CD8-positive, alpha-beta memory T cell (primary cell): ENCODE results near the gene SYTL5. TPM values are rescaled to one million over a fixed set of nuclear protein-coding genes. Genes with fewer than 3 reads are reported as not detected.

Experiments used
- CTCF ChIA-PET: fragments of 350-600 bp; sonication (Branson Sonifier 250); formaldehyde crosslinking; loops from one replicate; lab custom pipeline; 2021; ENCODE audit warnings: antibody characterized with exemption; lab: Charles Lee
- POLR2A ChIA-PET: fragments of 350-600 bp; sonication (Branson Sonifier 250); formaldehyde crosslinking; loops from one replicate; lab custom pipeline; 2021; ENCODE audit warnings: antibody characterized with exemption; lab: Charles Lee
- DNase-seq, 5 donors: peaks; one replicate each; pipeline versions ENCODE4 v3.0.0 to v3.0.0-alpha.2; 2020 to 2022; ENCODE audit warnings: mixed read lengths in 1 of 5
- H3K27ac ChIP-seq: one replicate; pipeline ENCODE4 v1.7.0; 2013; ENCODE audit warnings: low read depth, mild to moderate bottlenecking, low read length, moderate library complexity
- H3K27me3 ChIP-seq: 2 replicates; pipeline ENCODE4 v1.7.0; 2013; ENCODE audit warnings: low read length, mild to moderate bottlenecking; ENCODE audit not compliant: insufficient read depth, poor library complexity, severe bottlenecking
- H3K36me3 ChIP-seq: 2 replicates; pipeline ENCODE4 v1.7.0; 2013; ENCODE audit warnings: mild to moderate bottlenecking, low read length, moderate library complexity; ENCODE audit not compliant: insufficient read depth
- H3K4me1 ChIP-seq: 2 replicates; pipeline ENCODE4 v1.7.0; 2013; ENCODE audit warnings: mild to moderate bottlenecking, low read length, moderate library complexity; ENCODE audit not compliant: insufficient read depth
- H3K4me3 ChIP-seq: 2 replicates; pipeline ENCODE4 v1.7.0; 2013; ENCODE audit warnings: mild to moderate bottlenecking, low read length
- H3K9me3 ChIP-seq: 2 replicates; pipeline ENCODE4 v1.7.0; 2013; ENCODE audit warnings: mild to moderate bottlenecking, low read length
- H3K27ac Mint-ChIP-seq, 8 donors: one replicate each; pipeline ENCODE4 v1.8.0; 2020 to 2021; ENCODE audit warnings: mixed read lengths in 8 of 8, mild to moderate bottlenecking in 6 of 8, inconsistent platforms in 3 of 8, moderate library complexity in 3 of 8
- H3K27me3 Mint-ChIP-seq, 2 donors: one replicate each; pipeline ENCODE4 v1.8.0; 2020 to 2021; ENCODE audit warnings: mixed read lengths in 2 of 2, mild to moderate bottlenecking in 1 of 2, moderate library complexity in 1 of 2
- H3K36me3 Mint-ChIP-seq, 3 donors: one replicate each; pipeline ENCODE4 v1.8.0; 2020 to 2021; ENCODE audit warnings: mixed read lengths in 3 of 3, inconsistent platforms in 1 of 3, mild to moderate bottlenecking in 1 of 3
- H3K4me1 Mint-ChIP-seq, 3 donors: one replicate each; pipeline ENCODE4 v1.8.0; 2020 to 2021; ENCODE audit warnings: mixed read lengths in 3 of 3, inconsistent platforms in 1 of 3, mild to moderate bottlenecking in 1 of 3
- H3K4me3 Mint-ChIP-seq, 7 donors: one replicate each; pipeline ENCODE4 v1.8.0; 2020 to 2021; ENCODE audit warnings: mixed read lengths in 7 of 7, mild to moderate bottlenecking in 6 of 7, moderate library complexity in 4 of 7, inconsistent platforms in 2 of 7
- H3K9me3 Mint-ChIP-seq, 5 donors: one replicate each; pipeline ENCODE4 v1.8.0; 2020 to 2022; ENCODE audit warnings: mixed read lengths in 5 of 5, mild to moderate bottlenecking in 3 of 5, moderate library complexity in 2 of 5, inconsistent platforms in 1 of 5
- polyA plus RNA-seq: library from polyadenylated mRNA; unstranded; fragments of 300-500 nt; fragmentation: Illumina TruSeq; gene quantifications from one replicate; pipeline ENCODE4 v1.2.3, GENCODE V29; 2021
- total RNA-seq, 2 experiments: library from RNA; stranded (reverse); gene quantifications; one replicate each; pipeline ENCODE4 v1.2.3, GENCODE V29; 2021

SYTL5 gene
- total and polyA plus RNA-seq, 3 experiments from 2014 or later, result not detected

GRCh38 chrX:38000706-38001105 lies 5.6 kb upstream of the SYTL5 start:
- ChIA-PET CTCF (no interaction called here), POLR2A (no interaction called here)
- no peak overlapping the region for H3K27ac ChIP-seq

GRCh38 chrX:38004046-38004445 lies 2.3 kb upstream of the SYTL5 start:
- no peaks in the 10 kb centered on the region for H3K4me1 ChIP-seq
- CTCF ChIA-PET, result no interaction called here

More at GRCh38 chrX:38000706-38001105, 5.6 kb upstream of the SYTL5 start:
- no peak overlapping the region for H3K4me3 ChIP-seq
- no peaks in the 10 kb centered on the region for H3K4me1 ChIP-seq
- Mint-ChIP-seq H3K27me3 (peaks cover 4 to 7% of the 10 kb centered on the region in 2 donors), H3K4me1 (no peaks in the 10 kb centered on the region), H3K9me3 (peaks cover 0 to 3% (median 0%) of the 10 kb centered on the region in 5 donors), H3K4me3 (no peak overlapping the region), H3K27ac (no peak overlapping the region), H3K36me3 (peaks cover 0 to 1% (median 0%) of the 10 kb centered on the region in 3 donors)
- DNase-seq, result no peak
- no peaks in the 10 kb centered on the region for H3K36me3 ChIP-seq
- H3K9me3 ChIP-seq, result no peaks in the 10 kb centered on the region
- H3K27me3 ChIP-seq, result no peaks in the 10 kb centered on the region

GRCh38 chrX:38006778-38007177 lies 425 bp downstream of the SYTL5 start:
- no peak overlapping the region for H3K4me3 ChIP-seq
- H3K9me3 ChIP-seq, result no peaks in the 10 kb centered on the region
- H3K36me3 ChIP-seq, result no peaks in the 10 kb centered on the region
- no peak for DNase-seq
- Mint-ChIP-seq H3K4me1 (no peaks in the 10 kb centered on the region), H3K27me3 (peaks cover 0 to 5% of the 10 kb centered on the region in 2 donors), H3K27ac (no peak overlapping the region), H3K36me3 (peaks cover 0 to 1% (median 0%) of the 10 kb centered on the region in 3 donors), H3K9me3 (peaks cover 0 to 3% (median 0%) of the 10 kb centered on the region in 5 donors), H3K4me3 (no peak overlapping the region)
- no peaks in the 10 kb centered on the region for H3K4me1 ChIP-seq
- no peak overlapping the region for H3K27ac ChIP-seq
- no peaks in the 10 kb centered on the region for H3K27me3 ChIP-seq
- ChIA-PET POLR2A (no interaction called here), CTCF (no interaction called here)

More at GRCh38 chrX:38004046-38004445, 2.3 kb upstream of the SYTL5 start:
- Mint-ChIP-seq H3K36me3 (peaks cover 0 to 1% (median 0%) of the 10 kb centered on the region in 3 donors), H3K9me3 (peaks cover 0 to 3% (median 0%) of the 10 kb centered on the region in 5 donors), H3K27me3 (peaks cover 0 to 7% of the 10 kb centered on the region in 2 donors), H3K27ac (no peak overlapping the region), H3K4me1 (no peaks in the 10 kb centered on the region), H3K4me3 (no peak overlapping the region)
- H3K27ac ChIP-seq, result no peak overlapping the region
- POLR2A ChIA-PET, result no interaction called here
- no peaks in the 10 kb centered on the region for H3K9me3 ChIP-seq
- no peak for DNase-seq
- no peaks in the 10 kb centered on the region for H3K36me3 ChIP-seq
- H3K27me3 ChIP-seq, result no peaks in the 10 kb centered on the region
- no peak overlapping the region for H3K4me3 ChIP-seq

GRCh38 chrX:38008658-38009057 lies 2.3 kb downstream of the SYTL5 start:
- CTCF ChIA-PET, result no interaction called here
- no peak overlapping the region for H3K27ac ChIP-seq
- H3K27me3 ChIP-seq, result no peaks in the 10 kb centered on the region
- no peaks in the 10 kb centered on the region for H3K4me1 ChIP-seq
- H3K9me3 Mint-ChIP-seq, result peaks cover 0 to 3% (median 0%) of the 10 kb centered on the region in 5 donors
- no peaks in the 10 kb centered on the region for H3K9me3 ChIP-seq
- POLR2A ChIA-PET, result no interaction called here
- DNase-seq, result no peak
- H3K4me1 Mint-ChIP-seq, result no peaks in the 10 kb centered on the region
- H3K4me3 ChIP-seq, result no peak overlapping the region
- no peak overlapping the region for H3K4me3 Mint-ChIP-seq
- no peak overlapping the region for H3K27ac Mint-ChIP-seq
- H3K27me3 Mint-ChIP-seq, result peaks cover 0 to 5% of the 10 kb centered on the region in 2 donors
- peaks cover 0 to 1% (median 0%) of the 10 kb centered on the region in 3 donors for H3K36me3 Mint-ChIP-seq
- H3K36me3 ChIP-seq, result no peaks in the 10 kb centered on the region

GRCh38 chrX:38009641-38010040 lies 3.3 kb downstream of the SYTL5 start:
- Histone ChIP-seq H3K9me3 (no peaks in the 10 kb centered on the region), H3K4me3 (no peak overlapping the region), H3K4me1 (no peaks in the 10 kb centered on the region), H3K36me3 (no peaks in the 10 kb centered on the region), H3K27ac (no peak overlapping the region), H3K27me3 (no peaks in the 10 kb centered on the region)
- POLR2A ChIA-PET, result no interaction called here
- Mint-ChIP-seq H3K36me3 (no peaks in the 10 kb centered on the region), H3K4me3 (no peak overlapping the region), H3K9me3 (peaks cover 0 to 3% (median 0%) of the 10 kb centered on the region in 5 donors), H3K27ac (no peak overlapping the region), H3K27me3 (peaks cover 0 to 2% of the 10 kb centered on the region in 2 donors), H3K4me1 (no peaks in the 10 kb centered on the region)
- no peak for DNase-seq
- CTCF ChIA-PET, result no interaction called here

GRCh38 chrX:38018766-38019425 lies 12.5 kb downstream of the SYTL5 start:
- Mint-ChIP-seq H3K27ac (no peak overlapping the region), H3K27me3 (peaks cover 5 to 8% of the 10 kb centered on the region in 2 donors), H3K36me3 (no peaks in the 10 kb centered on the region), H3K4me1 (no peaks in the 10 kb centered on the region), H3K4me3 (no peak overlapping the region), H3K9me3 (no peaks in the 10 kb centered on the region)
- CTCF ChIA-PET, result no interaction called here
- H3K4me1 ChIP-seq, result no peaks in the 10 kb centered on the region
- no peaks in the 10 kb centered on the region for H3K9me3 ChIP-seq
- DNase-seq, result no peak
- POLR2A ChIA-PET, result no interaction called here
- no peaks in the 10 kb centered on the region for H3K27me3 ChIP-seq
- H3K4me3 ChIP-seq, result no peak overlapping the region
- H3K36me3 ChIP-seq, result no peaks in the 10 kb centered on the region
- no peak overlapping the region for H3K27ac ChIP-seq

- ChIA-PET CTCF (no interaction called here), POLR2A (no interaction called here)
- Histone ChIP-seq H3K27ac (no peak overlapping the region), H3K4me1 (no peaks in the 10 kb centered on the region), H3K27me3 (no peaks in the 10 kb centered on the region), H3K9me3 (no peaks in the 10 kb centered on the region), H3K36me3 (no peaks in the 10 kb centered on the region), H3K4me3 (no peak overlapping the region)
- Mint-ChIP-seq H3K36me3 (no peaks in the 10 kb centered on the region), H3K27me3 (peaks cover 0 to 8% of the 10 kb centered on the region in 2 donors), H3K4me1 (no peaks in the 10 kb centered on the region), H3K27ac (no peak overlapping the region), H3K9me3 (peaks cover 0 to 6% (median 0%) of the 10 kb centered on the region in 5 donors), H3K4me3 (no peak overlapping the region)
- no peak for DNase-seq
Measured at GRCh38 chrX:38028300-38028699, 21.9 kb downstream of the SYTL5 start.

- peaks cover 0 to 1% (median 0%) of the 10 kb centered on the region in 5 donors for H3K9me3 Mint-ChIP-seq
- peaks cover 0 to 6% (median 2%) of the 10 kb centered on the region in 3 donors for H3K4me1 Mint-ChIP-seq
- Histone ChIP-seq H3K9me3 (no peaks in the 10 kb centered on the region), H3K27ac (no peak overlapping the region), H3K4me3 (no peak overlapping the region), H3K4me1 (no peaks in the 10 kb centered on the region), H3K27me3 (no peaks in the 10 kb centered on the region), H3K36me3 (no peaks in the 10 kb centered on the region)
- no peak overlapping the region for H3K4me3 Mint-ChIP-seq
- DNase-seq, result no peak
- ChIA-PET CTCF (no interaction called here), POLR2A (no interaction called here)
- peaks cover 0 to 6% of the 10 kb centered on the region in 2 donors for H3K27me3 Mint-ChIP-seq
- no peaks in the 10 kb centered on the region for H3K36me3 Mint-ChIP-seq
- no peak overlapping the region for H3K27ac Mint-ChIP-seq
Measured at GRCh38 chrX:38036466-38036865, 30.1 kb downstream of the SYTL5 start.
